Right cardiac atrium (tissue), 5 donors: ENCODE data around the gene RHOB. TPM values are rescaled to one million over a fixed set of nuclear protein-coding genes. Genes with fewer than 3 reads are reported as not detected.
A peak's percentile ranks its signal among the peaks of the same experiment; 100 is the strongest.
"Not testable (repeated sequence)": the region's sequence is repeated elsewhere in the genome, so short reads cannot be mapped to it uniquely, and the experiment has no call there.

Experiments
- ATAC-seq, 2 donors: fragments of 200-7000 bp; cut with Tn5 transposase; one replicate each; pipeline versions ENCODE4 v1.8.0 to v1.9.1; 2020; ENCODE audit warnings: moderate library complexity in 2 of 2, mild to moderate bottlenecking in 1 of 2
- DNase-seq, 3 donors: peaks; one replicate each; pipeline ENCODE4 v3.0.0-alpha.2; 2020
- H3K27ac ChIP-seq: one replicate; pipeline ENCODE4 v1.5.1; 2013; ENCODE audit warnings: mild to moderate bottlenecking, low read length, control low read depth, moderate library complexity
- H3K27me3 ChIP-seq: one replicate; pipeline ENCODE4 v1.6.1; 2013; ENCODE audit not compliant: control insufficient read depth, insufficient read depth
- H3K4me1 ChIP-seq: one replicate; pipeline ENCODE4 v1.6.1; 2013; ENCODE audit warnings: low read length; ENCODE audit not compliant: control insufficient read depth, insufficient read depth
- H3K4me3 ChIP-seq: one replicate; pipeline ENCODE4 v1.5.1; 2013; ENCODE audit warnings: low read length, control low read depth
- H3K9me3 ChIP-seq: one replicate; pipeline ENCODE4 v1.6.1; 2013; ENCODE audit warnings: low read length; ENCODE audit not compliant: control insufficient read depth
- WGBS: extraction: QIAGEN DNeasy Blood & Tissue Kit; methylation state at CpG from one replicate; pipeline ENCODE4 v1.1.7; 2013; 5-methylcytosine and 5-hydroxymethylcytosine counted together
- intact Hi-C, 4 donors: fragments of 100-400 bp; cut with DNase I; formaldehyde crosslinking; loops; one replicate each; pipeline versions ENCODE4 v1.11.0 to v1.14.0; 2022 to 2023
- polyA plus RNA-seq: library from polyadenylated mRNA; stranded (reverse); fragments of 200-250 nt; gene quantifications from one replicate; pipeline ENCODE4 v1.2.3, GENCODE V29; 2013
- total RNA-seq, 4 donors: library from RNA; stranded (reverse); fragmentation: NEBNext Ultra II Directional; extraction: Animal tissue kit (Norgen Biotek cat#: 25700); gene quantifications; one replicate each; pipeline ENCODE4 v1.2.1, GENCODE V29; 2021
- donor health status: healthy with polysubstance abuse.
- donor health status: DM: no; HTN: yes; CAD: no.
- donor health status: DM: no; HTN: no; CAD: no.
- donor health status: DM: no; HTN: yes; CAD: no; lungs with severe emphysema.
- donor health status: DM: yes; HTN: yes; CAD: no.

Gene RHOB
- total and polyA plus RNA-seq, 5 donors, result 141 to 365 (median 225) TPM

DNA sequence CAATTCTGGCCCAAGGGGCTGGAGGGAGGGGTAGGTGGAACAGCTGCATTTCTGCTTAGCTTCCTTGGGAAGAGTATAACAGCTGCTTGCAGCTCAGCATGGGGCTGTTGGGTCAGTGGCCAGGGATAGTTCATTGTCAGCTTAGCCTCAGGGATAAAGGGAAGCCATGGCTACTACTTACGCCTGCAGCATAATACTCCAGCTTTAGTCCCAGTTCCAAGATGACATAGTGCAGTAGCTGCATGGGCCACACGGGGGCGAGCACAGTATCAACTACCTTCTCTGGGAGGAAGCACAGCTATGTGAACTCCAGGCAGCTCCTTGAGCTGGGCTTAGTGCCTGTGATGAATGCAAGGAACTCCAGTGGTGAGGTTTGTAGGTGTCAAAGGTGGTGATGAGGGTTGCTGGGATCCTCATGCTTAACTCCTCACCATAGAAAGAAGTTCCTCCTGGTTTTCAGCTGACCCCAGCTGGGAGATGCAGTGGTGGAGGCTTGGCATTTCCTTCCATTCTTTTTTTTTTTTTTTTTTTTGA lies 35.4 kb upstream of the RHOB start:
- no peak overlapping the region for H3K27ac ChIP-seq
- intact Hi-C loops, result no loop called here
- 22% methylated on average over 3 of the region's 3 CpGs for WGBS

DNA sequence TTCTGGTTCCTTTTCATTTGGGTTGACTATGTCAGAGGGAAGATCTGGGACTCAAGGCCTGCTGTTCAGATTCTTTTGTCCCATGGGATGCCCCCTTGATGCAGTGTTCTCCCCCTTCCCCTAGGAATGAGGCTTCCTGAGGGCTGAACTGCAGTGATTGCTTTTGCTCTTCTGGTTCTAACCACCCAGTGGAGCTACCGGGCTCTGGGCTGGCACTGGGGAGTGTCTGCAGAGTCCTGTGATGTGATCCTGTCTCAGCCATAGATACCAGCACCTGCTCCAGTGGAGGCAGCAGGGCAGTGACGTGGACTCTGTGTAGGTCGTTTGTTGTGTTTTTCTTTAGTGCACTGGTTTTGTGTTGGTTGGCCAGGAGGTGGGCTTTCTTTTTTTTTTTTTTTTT lies 32.1 kb upstream of the RHOB start:
- intact Hi-C loops, result no loop called here
- no peak for ATAC-seq
- Histone ChIP-seq H3K27ac (no peak overlapping the region), H3K9me3 (no peaks in the 10 kb centered on the region), H3K4me3 (no peak overlapping the region), H3K4me1 (no peaks in the 10 kb centered on the region), H3K27me3 (no peaks in the 10 kb centered on the region)
- WGBS, result 78% methylated on average over 3 of the region's 3 CpGs
- no peak for DNase-seq

More for the DNA sequence above, 35.4 kb upstream of the RHOB start:
- ATAC-seq, result peak; percentile 93
- H3K4me1 ChIP-seq, result no peaks in the 10 kb centered on the region
- no peak overlapping the region for H3K4me3 ChIP-seq
- no peaks in the 10 kb centered on the region for H3K27me3 ChIP-seq
- peak; percentile 80 to 95 (median 91) for DNase-seq
- no peaks in the 10 kb centered on the region for H3K9me3 ChIP-seq

DNA sequence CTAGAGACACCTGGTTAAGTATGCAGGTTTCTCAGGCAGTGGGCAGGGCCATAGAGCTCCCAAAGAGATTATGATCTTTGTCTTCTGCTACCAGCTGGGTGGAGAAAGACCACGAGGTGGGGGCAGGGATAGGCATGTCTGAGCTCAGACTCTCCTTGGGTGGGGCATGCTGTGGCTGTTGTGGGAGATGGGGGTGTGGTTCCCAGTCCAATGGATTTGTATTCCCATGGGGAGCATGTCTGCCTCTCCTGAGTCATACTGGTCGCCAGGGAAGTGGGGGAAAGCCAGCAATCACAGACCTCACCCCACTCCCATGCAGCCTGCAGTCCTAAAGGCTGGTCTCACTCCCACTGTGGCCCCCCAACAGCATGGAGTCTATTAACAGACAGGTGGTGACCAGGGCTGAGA lies 31.4 kb upstream of the RHOB start:
- Histone ChIP-seq H3K4me3 (no peak overlapping the region), H3K9me3 (no peaks in the 10 kb centered on the region), H3K27me3 (no peaks in the 10 kb centered on the region), H3K27ac (no peak overlapping the region), H3K4me1 (no peaks in the 10 kb centered on the region)
- ATAC-seq (no peak), DNase-seq (no peak)
- whole genome bisulfite sequencing, result 67% methylated on average over 2 of the region's 2 CpGs
- intact Hi-C loops, result no loop called here

GRCh38 chr2:20416723-20417122 lies 30.2 kb upstream of the RHOB start:
- no peak overlapping the region for H3K4me3 ChIP-seq
- 52% methylated on average over 1 of the region's 1 CpG for WGBS
- DNase-seq (no peak), ATAC-seq (no peak)
- intact Hi-C loops, result no loop called here
- H3K27me3 ChIP-seq, result no peaks in the 10 kb centered on the region
- peaks cover 5% of the 10 kb centered on the region for H3K4me1 ChIP-seq
- H3K27ac ChIP-seq, result no peak overlapping the region
- H3K9me3 ChIP-seq, result no peaks in the 10 kb centered on the region

- 99% methylated on average over 5 of the region's 5 CpGs for WGBS
- ATAC-seq, result not testable (repeated sequence)
Observed at GRCh38 chr2:20417230-20417821, 29.5 kb upstream of the RHOB start.

DNA sequence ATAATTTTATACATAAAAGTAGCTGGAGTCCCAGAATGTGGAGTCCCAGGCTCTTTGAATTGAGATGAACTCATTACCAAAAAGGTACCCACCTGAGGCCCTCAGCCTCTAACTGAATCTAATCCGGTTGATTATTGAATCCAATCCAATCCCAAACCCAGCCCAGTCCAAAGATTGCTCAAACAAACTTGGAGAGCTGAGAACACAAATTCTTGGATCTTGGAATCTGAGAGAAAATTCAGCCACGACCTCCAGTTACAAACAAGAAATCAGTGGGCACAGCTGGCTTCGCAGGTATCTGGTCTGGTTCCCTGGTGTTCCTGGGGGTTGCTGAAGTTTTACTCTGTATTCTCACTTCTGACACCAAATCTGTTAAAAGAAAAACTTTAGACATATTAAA lies 28.4 kb upstream of the RHOB start:
- Histone ChIP-seq H3K27ac (no peak overlapping the region), H3K9me3 (no peaks in the 10 kb centered on the region), H3K27me3 (no peaks in the 10 kb centered on the region), H3K4me1 (peaks cover 14% of the 10 kb centered on the region), H3K4me3 (no peak overlapping the region)
- WGBS, result 75% methylated on average over 3 of the region's 3 CpGs
- no peak for ATAC-seq
- DNase-seq, result no peak
- intact Hi-C loops, result no loop called here

More at GRCh38 chr2:20417230-20417821, 29.5 kb upstream of the RHOB start:
- DNase-seq, H3K27ac ChIP-seq, H3K4me1 ChIP-seq, H3K27me3 ChIP-seq, H3K4me3 ChIP-seq, H3K9me3 ChIP-seq, intact Hi-C loops: not testable (repeated sequence)

DNA sequence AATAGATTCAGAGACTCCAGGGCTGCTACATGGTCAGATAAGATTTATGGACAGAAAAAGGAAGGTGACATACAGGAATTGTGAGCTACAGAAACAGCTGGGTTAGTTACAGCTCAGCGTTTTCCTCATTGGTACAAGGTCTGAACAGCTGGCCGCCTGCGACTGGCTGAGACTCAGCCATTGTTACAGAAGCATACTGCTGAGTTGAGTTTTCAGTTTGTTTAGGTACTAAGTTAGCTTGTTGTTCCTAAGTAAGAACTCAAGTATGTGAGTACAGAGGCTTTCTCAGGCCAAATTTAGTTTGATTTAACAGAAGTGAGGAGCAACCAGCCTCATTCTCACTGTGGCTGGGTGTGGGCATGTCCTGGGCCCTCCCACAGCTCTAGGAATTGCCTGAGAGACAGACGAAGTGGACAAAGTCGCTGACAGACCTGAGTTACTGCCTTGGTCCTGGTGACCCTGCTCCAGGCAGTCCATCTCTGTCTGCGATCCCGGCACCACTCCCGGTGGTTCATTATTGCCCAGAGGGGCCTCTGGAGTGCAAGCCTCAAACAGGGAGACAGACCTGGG lies 27.8 kb upstream of the RHOB start:
- 49% methylated on average over 8 of the region's 8 CpGs for WGBS
- Histone ChIP-seq H3K4me1 (peaks cover 14% of the 10 kb centered on the region), H3K27ac (no peak overlapping the region), H3K9me3 (no peaks in the 10 kb centered on the region), H3K4me3 (no peak overlapping the region), H3K27me3 (no peaks in the 10 kb centered on the region)
- DNase-seq, result peak in 2 of 3 donors; percentile 47 to 80
- intact Hi-C loops, result no loop called here
- ATAC-seq, result peak; percentile 29 to 51

GRCh38 chr2:20419752-20420151 lies 27.1 kb upstream of the RHOB start:
- no peak for DNase-seq
- Histone ChIP-seq H3K27me3 (no peaks in the 10 kb centered on the region), H3K9me3 (no peaks in the 10 kb centered on the region), H3K4me3 (no peak overlapping the region), H3K27ac (no peak overlapping the region), H3K4me1 (peaks cover 14% of the 10 kb centered on the region)
- WGBS, result 71% methylated on average over 9 of the region's 9 CpGs
- intact Hi-C loops, result no loop called here
- ATAC-seq, result no peak

DNA sequence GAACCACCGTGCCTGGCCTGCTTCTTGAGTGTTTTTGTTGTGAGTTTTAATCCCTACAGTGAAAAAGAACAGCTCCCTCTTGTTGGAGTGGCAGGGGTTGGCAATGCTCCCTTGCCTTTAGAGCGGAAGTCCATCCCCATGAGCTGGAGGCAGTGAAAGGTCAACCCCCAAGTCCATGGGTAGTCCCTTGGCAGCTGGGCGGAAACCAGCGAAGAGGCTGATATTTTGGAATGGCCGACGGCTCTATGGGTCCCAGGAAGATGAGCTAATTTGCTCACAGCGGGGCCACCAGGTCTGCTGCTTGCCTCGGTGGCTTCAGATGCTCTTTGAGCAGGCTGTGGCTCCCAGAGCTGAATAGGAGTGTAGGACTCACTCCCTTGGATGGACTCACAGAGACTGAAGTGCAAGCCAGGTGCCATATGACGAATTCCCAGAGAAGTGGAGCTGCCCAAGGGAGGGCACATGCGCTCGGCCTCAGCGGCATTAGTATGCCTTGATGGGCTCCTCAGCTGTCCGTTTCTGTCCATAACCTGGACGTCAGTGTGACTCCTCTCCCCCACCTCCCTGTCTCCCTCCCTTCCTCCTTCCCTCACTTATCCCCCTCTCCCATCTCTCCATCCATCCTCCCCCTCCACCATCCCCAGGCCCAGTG lies 25.4 kb upstream of the RHOB start:
- Histone ChIP-seq H3K4me3 (no peak overlapping the region), H3K27ac (peak overlapping the region; percentile 13), H3K9me3 (no peaks in the 10 kb centered on the region), H3K4me1 (peaks cover 17% of the 10 kb centered on the region), H3K27me3 (no peaks in the 10 kb centered on the region)
- ATAC-seq (no peak), DNase-seq (no peak)
- 75% methylated on average over 14 of the region's 14 CpGs for WGBS
- intact Hi-C loops, result no loop called here

- ATAC-seq (peak; percentile 84 to 92), DNase-seq (peak; percentile 94 to 98 (median 97))
- 18% methylated on average over 7 of the region's 7 CpGs for WGBS
- intact Hi-C loops, result no loop called here
- Histone ChIP-seq H3K27ac (peak overlapping the region; percentile 13), H3K27me3 (no peaks in the 10 kb centered on the region), H3K4me3 (no peak overlapping the region), H3K4me1 (peaks cover 17% of the 10 kb centered on the region), H3K9me3 (no peaks in the 10 kb centered on the region)
Observed at GRCh38 chr2:20421988-20422370, 24.9 kb upstream of the RHOB start.
